ENCODE measurements around the gene DCANP1. TPM values are rescaled to one million over a fixed set of nuclear protein-coding genes. Genes with fewer than 3 reads are reported as not detected.
A peak's percentile ranks its signal among the peaks of the same experiment; 100 is the strongest.

The DCANP1 gene
- total and polyA plus RNA-seq, 9 of the 15 experiments (the other 6 are each of a cell fraction or from before 2014, with no cell fraction given), result not detected

DNA sequence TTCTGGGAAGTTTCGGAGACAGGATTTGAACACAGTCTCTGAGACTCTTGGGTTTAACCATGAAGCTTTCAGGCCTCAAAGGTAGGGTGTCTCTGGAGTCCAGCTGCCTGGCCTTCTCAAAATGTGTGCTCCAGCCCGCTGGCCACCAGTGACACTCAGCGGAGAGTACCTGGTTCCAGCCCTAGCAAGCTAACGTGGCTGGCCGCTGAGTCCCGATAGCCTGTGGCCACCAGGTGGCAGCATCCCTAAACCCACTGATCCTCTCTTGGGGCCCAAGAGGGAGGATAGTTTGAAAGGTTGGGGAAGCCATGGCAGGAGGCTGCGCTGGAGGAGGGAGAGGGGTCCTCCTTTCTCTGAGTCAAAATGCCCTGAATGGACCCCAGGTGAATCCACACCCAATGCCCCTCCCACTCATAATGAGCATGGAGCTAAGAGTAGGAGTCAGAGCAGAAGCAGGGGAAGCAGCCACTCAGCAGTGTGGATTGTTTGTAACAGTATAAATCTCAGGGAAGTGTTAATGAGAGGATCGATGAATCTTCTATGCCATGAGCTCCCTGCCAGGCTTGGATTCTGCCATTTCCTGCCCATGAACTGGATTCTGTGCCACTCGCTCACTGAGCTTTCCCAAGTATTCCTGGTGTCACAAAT lies 10.4 kb upstream of the DCANP1 start (continued):
- TF ChIP-seq MEIS2 (IDR thresholded peaks at IDR 0.05; ENCODE audit: partially characterized antibody) (no peak), ZNF12 (CRISPR knock-in tag; IDR thresholded peaks at IDR 0.05) (no peak), TRIM28 (IDR thresholded peaks at IDR 0.05) (no peak), POU5F1 (IDR thresholded peaks at IDR 0.05; ENCODE audit: borderline replicate concordance, low read depth, low read length, partially characterized antibody) (no peak), ZNF785 (CRISPR knock-in tag; IDR thresholded peaks at IDR 0.05) (no peak), JUND (IDR thresholded peaks at IDR 0.05; ENCODE audit: borderline replicate concordance, low read depth, low read length) (0 out of 2 replicates have a peak, but pooled peaks have one; percentile 33), JUND (tag; IDR thresholded peaks at IDR 0.05; ENCODE audit: borderline replicate concordance, low read depth, low read length) (peak; percentile 32; the same call in 1 of the 3 replicates), NR0B1 (IDR thresholded peaks at IDR 0.05; ENCODE audit: partially characterized antibody) (no peak), TAF9B (IDR thresholded peaks at IDR 0.05; ENCODE audit: partially characterized antibody) (no peak), SAFB (IDR thresholded peaks at IDR 0.05; ENCODE audit: borderline replicate concordance, low read depth, low read length) (no peak), NBN (IDR thresholded peaks at IDR 0.05; ENCODE audit: low read depth) (no peak), FOXA1 (IDR thresholded peaks at IDR 0.05; ENCODE audit: borderline replicate concordance) (no peak), CTBP1 (IDR thresholded peaks at IDR 0.05; ENCODE audit: borderline replicate concordance) (peak; percentile 51; the same call in 1 of the 2 replicates), NFIX (CRISPR knock-in tag; IDR thresholded peaks at IDR 0.05; ENCODE audit: low read depth) (no peak), ETV5 (CRISPR knock-in tag; IDR thresholded peaks at IDR 0.05; ENCODE audit: low read depth) (no peak), PHF8 (IDR thresholded peaks at IDR 0.05; ENCODE audit: borderline replicate concordance, low read length) (0 out of 2 replicates have a peak, but pooled peaks have one; percentile 15), ZNF347 (CRISPR knock-in tag; IDR thresholded peaks at IDR 0.05; ENCODE audit: low read depth) (no peak), MITF (IDR thresholded peaks at IDR 0.05) (no peak), CSDE1 (IDR thresholded peaks at IDR 0.05) (no peak)
- TF ChIP-seq, protein P1, sequence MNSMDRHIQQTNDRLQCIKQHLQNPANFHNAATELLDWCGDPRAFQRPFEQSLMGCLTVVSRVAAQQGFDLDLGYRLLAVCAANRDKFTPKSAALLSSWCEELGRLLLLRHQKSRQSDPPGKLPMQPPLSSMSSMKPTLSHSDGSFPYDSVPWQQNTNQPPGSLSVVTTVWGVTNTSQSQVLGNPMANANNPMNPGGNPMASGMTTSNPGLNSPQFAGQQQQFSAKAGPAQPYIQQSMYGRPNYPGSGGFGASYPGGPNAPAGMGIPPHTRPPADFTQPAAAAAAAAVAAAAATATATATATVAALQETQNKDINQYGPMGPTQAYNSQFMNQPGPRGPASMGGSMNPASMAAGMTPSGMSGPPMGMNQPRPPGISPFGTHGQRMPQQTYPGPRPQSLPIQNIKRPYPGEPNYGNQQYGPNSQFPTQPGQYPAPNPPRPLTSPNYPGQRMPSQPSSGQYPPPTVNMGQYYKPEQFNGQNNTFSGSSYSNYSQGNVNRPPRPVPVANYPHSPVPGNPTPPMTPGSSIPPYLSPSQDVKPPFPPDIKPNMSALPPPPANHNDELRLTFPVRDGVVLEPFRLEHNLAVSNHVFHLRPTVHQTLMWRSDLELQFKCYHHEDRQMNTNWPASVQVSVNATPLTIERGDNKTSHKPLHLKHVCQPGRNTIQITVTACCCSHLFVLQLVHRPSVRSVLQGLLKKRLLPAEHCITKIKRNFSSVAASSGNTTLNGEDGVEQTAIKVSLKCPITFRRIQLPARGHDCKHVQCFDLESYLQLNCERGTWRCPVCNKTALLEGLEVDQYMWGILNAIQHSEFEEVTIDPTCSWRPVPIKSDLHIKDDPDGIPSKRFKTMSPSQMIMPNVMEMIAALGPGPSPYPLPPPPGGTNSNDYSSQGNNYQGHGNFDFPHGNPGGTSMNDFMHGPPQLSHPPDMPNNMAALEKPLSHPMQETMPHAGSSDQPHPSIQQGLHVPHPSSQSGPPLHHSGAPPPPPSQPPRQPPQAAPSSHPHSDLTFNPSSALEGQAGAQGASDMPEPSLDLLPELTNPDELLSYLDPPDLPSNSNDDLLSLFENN (IDR thresholded peaks at IDR 0.05; ENCODE audit: low read depth in 2 of 2, low read length in 2 of 2), result 0 out of 4 replicates have a peak, but pooled peaks of 1 of the 2 experiments have one; percentile 35
- TF ChIP-seq, protein P2, sequence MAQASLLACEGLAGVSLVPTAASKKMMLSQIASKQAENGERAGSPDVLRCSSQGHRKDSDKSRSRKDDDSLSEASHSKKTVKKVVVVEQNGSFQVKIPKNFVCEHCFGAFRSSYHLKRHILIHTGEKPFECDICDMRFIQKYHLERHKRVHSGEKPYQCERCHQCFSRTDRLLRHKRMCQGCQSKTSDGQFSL (CRISPR knock-in tag; IDR thresholded peaks at IDR 0.05), result no peak
- TF ChIP-seq, protein P2 (tag; IDR thresholded peaks at IDR 0.05), result no peak
